Measurements from ENCODE around the gene ADARB1. TPM values are rescaled to one million over a fixed set of nuclear protein-coding genes. Genes with fewer than 3 reads are reported as not detected.

Gene ADARB1
- polyA plus RNA-seq, 3 donors: 0.40 to 2.6 (median 1.0) TPM

- DNase-seq: no peak
- WGBS (ENCODE audit: insufficient coverage): no CpG with 5 or more reads among the region's 1 CpG
- H3K9me3 Mint-ChIP-seq: peaks cover 27 to 48% (median 39%) of the 10 kb centered on the region in 7 donors
- Histone ChIP-seq H3K4me3 (replicated peaks in 1 of 3; ENCODE audit: low read depth in 2 of 3, low read length in 3 of 3) (no peak overlapping the region), H3K4me2 (replicated peaks; ENCODE audit: extremely low read depth, low read length, poor library complexity, severe bottlenecking) (no peak overlapping the region), H4K20me1 (ENCODE audit: insufficient read depth, low read length) (no peaks in the 10 kb centered on the region), H2AFZ (ENCODE audit: insufficient read depth, low read depth, low read length, poor library complexity, severe bottlenecking) (no peak overlapping the region), H3K79me2 (ENCODE audit: insufficient read depth, low read length) (no peaks in the 10 kb centered on the region), H3K4me1 (ENCODE audit: control insufficient read depth in 1 of 2, insufficient read depth in 2 of 2, low read length in 2 of 2) (no peaks in the 10 kb centered on the region), H3K36me3 (replicated peaks in 1 of 2; ENCODE audit: control insufficient read depth in 1 of 2, insufficient read depth in 2 of 2, low read length in 2 of 2) (peaks cover 18 to 54% of the 10 kb centered on the region in 2 donors), H3K27me3 (ENCODE audit: control insufficient read depth in 2 of 2, insufficient read depth in 2 of 2, low read length in 2 of 2) (no peaks in the 10 kb centered on the region), H3K27ac (ENCODE audit: low read depth in 1 of 2, low read length in 2 of 2) (no peak overlapping the region), H3K9me3 (replicated peaks in 1 of 2; ENCODE audit: control insufficient read depth in 1 of 2, insufficient read depth in 1 of 2, low read length in 2 of 2) (peaks cover 20 to 48% of the 10 kb centered on the region in 2 donors), H3K9ac (ENCODE audit: insufficient read depth, low read length, poor library complexity, severe bottlenecking) (no peak overlapping the region)
- H3K4me1 Mint-ChIP-seq: no peaks in the 10 kb centered on the region
- H3K27ac Mint-ChIP-seq: no peak overlapping the region
- no peak overlapping the region for H3K4me3 Mint-ChIP-seq
- intact Hi-C loops (cut with micrococcal nuclease): no loop called here
- H3K36me3 Mint-ChIP-seq: peaks cover 42 to 67% of the 10 kb centered on the region in 2 donors
- H3K27me3 Mint-ChIP-seq (ENCODE audit: low read depth in 3 of 3): no peaks in the 10 kb centered on the region
- TF ChIP-seq, protein P1, sequence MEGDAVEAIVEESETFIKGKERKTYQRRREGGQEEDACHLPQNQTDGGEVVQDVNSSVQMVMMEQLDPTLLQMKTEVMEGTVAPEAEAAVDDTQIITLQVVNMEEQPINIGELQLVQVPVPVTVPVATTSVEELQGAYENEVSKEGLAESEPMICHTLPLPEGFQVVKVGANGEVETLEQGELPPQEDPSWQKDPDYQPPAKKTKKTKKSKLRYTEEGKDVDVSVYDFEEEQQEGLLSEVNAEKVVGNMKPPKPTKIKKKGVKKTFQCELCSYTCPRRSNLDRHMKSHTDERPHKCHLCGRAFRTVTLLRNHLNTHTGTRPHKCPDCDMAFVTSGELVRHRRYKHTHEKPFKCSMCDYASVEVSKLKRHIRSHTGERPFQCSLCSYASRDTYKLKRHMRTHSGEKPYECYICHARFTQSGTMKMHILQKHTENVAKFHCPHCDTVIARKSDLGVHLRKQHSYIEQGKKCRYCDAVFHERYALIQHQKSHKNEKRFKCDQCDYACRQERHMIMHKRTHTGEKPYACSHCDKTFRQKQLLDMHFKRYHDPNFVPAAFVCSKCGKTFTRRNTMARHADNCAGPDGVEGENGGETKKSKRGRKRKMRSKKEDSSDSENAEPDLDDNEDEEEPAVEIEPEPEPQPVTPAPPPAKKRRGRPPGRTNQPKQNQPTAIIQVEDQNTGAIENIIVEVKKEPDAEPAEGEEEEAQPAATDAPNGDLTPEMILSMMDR (IDR thresholded peaks at IDR 0.05): no peak
Observed at GRCh38 chr21:45186709-45187108, 112.3 kb downstream of the ADARB1 start.

DNA sequence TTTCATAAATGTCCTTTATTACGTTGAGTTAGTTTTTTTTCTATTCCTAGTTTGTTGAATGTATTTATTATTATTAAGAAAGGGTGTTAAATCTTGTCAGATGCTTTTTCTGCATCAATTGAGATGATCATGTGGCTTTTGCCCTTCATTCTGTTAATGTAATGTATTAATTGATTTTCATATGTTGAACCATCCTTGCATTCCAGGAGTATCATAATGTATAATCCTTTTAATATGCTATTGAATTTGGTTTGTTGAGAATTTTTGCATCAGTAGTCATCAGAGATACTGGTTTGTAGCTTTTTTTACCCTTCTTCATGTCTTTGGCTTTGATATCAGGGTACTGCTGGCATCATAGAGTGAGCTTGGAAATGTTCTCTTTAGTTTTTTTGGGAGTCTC lies 113.3 kb downstream of the ADARB1 start:
- Histone ChIP-seq H3K36me3 (replicated peaks in 1 of 2; ENCODE audit: control insufficient read depth in 1 of 2, insufficient read depth in 2 of 2, low read length in 2 of 2) (peaks cover 18 to 54% of the 10 kb centered on the region in 2 donors), H2AFZ (ENCODE audit: insufficient read depth, low read depth, low read length, poor library complexity, severe bottlenecking) (no peak overlapping the region), H3K9ac (ENCODE audit: insufficient read depth, low read length, poor library complexity, severe bottlenecking) (no peak overlapping the region), H3K4me1 (ENCODE audit: control insufficient read depth in 1 of 2, insufficient read depth in 2 of 2, low read length in 2 of 2) (no peaks in the 10 kb centered on the region), H3K27ac (ENCODE audit: low read depth in 1 of 2, low read length in 2 of 2) (no peak overlapping the region), H3K4me3 (replicated peaks in 1 of 3; ENCODE audit: low read depth in 2 of 3, low read length in 3 of 3) (peak overlapping the region in 1 of 3 experiments; percentile 12), H4K20me1 (ENCODE audit: insufficient read depth, low read length) (no peaks in the 10 kb centered on the region), H3K4me2 (replicated peaks; ENCODE audit: extremely low read depth, low read length, poor library complexity, severe bottlenecking) (no peak overlapping the region), H3K27me3 (ENCODE audit: control insufficient read depth in 2 of 2, insufficient read depth in 2 of 2, low read length in 2 of 2) (no peaks in the 10 kb centered on the region), H3K9me3 (replicated peaks in 1 of 2; ENCODE audit: control insufficient read depth in 1 of 2, insufficient read depth in 1 of 2, low read length in 2 of 2) (peaks cover 20 to 48% of the 10 kb centered on the region in 2 donors), H3K79me2 (ENCODE audit: insufficient read depth, low read length) (no peaks in the 10 kb centered on the region)
- H3K9me3 Mint-ChIP-seq: peaks cover 27 to 48% (median 39%) of the 10 kb centered on the region in 7 donors
- TF ChIP-seq, protein P1 (IDR thresholded peaks at IDR 0.05): no peak
- H3K4me3 Mint-ChIP-seq: no peak overlapping the region
- intact Hi-C loops (cut with micrococcal nuclease): no loop called here
- no CpG with 5 or more reads among the region's 1 CpG for WGBS (ENCODE audit: insufficient coverage)
- H3K36me3 Mint-ChIP-seq: peaks cover 42 to 59% of the 10 kb centered on the region in 2 donors
- H3K4me1 Mint-ChIP-seq: no peaks in the 10 kb centered on the region
- H3K27me3 Mint-ChIP-seq (ENCODE audit: low read depth in 3 of 3): no peaks in the 10 kb centered on the region
- no peak for DNase-seq
- no peak overlapping the region for H3K27ac Mint-ChIP-seq

Data from CD14-positive monocyte (primary cell).